HepG2 (cell line): Measurements from ENCODE around the gene GALP. TPM values are rescaled to one million over a fixed set of nuclear protein-coding genes. Genes with fewer than 3 reads are reported as not detected.

ENCODE experiments used
- EZH2 ChIP-seq: conservative IDR thresholded peaks from 2 replicates; pipeline ENCODE4 v1.6.1; 2012; ENCODE audit warnings: mild to moderate bottlenecking, low read depth, low read length, moderate library complexity
- HNRNPUL1 ChIP-seq: fragments of 200-400 bp; formaldehyde crosslinking; IDR thresholded peaks from 2 replicates; pipeline ENCODE4 v1.6.1; 2017; ENCODE audit warnings: low read depth, mild to moderate bottlenecking, low read length, moderate library complexity
- IKZF4 ChIP-seq: sonication (generic); formaldehyde crosslinking; IDR thresholded peaks from 2 replicates; pipeline ENCODE4 v1.5.1; 2020; ENCODE audit warnings: borderline replicate concordance, mild to moderate bottlenecking, low read depth, missing genetic modification reagents; ENCODE audit errors: not compliant biosample characterization
- IRX3 ChIP-seq: sonication (generic); formaldehyde crosslinking; IDR thresholded peaks from 2 replicates; pipeline ENCODE4 v1.8.1; 2023; ENCODE audit warnings: mild to moderate bottlenecking, low read depth, missing genetic modification reagents, borderline replicate concordance
- MTA1 ChIP-seq: sonication (generic); formaldehyde crosslinking; IDR thresholded peaks from 2 replicates; pipeline ENCODE4 v1.4.0; 2020; ENCODE audit warnings: missing genetic modification reagents, mild to moderate bottlenecking, borderline replicate concordance
- PCBP1 ChIP-seq: fragments of 200-400 bp; formaldehyde crosslinking; IDR thresholded peaks from 2 replicates; pipeline ENCODE4 v1.6.1; 2017; ENCODE audit warnings: mild to moderate bottlenecking, low read depth, low read length, borderline replicate concordance
- PHF21A ChIP-seq: sonication (generic); formaldehyde crosslinking; IDR thresholded peaks from 2 replicates; pipeline ENCODE4 v1.5.0; 2020; ENCODE audit warnings: mild to moderate bottlenecking, missing genetic modification reagents
- POLR2G ChIP-seq: fragments of 200-400 bp; formaldehyde crosslinking; IDR thresholded peaks from 2 replicates; pipeline ENCODE4 v1.6.1; 2018; ENCODE audit warnings: mild to moderate bottlenecking, low read depth, low read length, moderate library complexity
- RARG ChIP-seq: sonication (generic); formaldehyde crosslinking; IDR thresholded peaks from 2 replicates; pipeline ENCODE4 v1.4.0; 2020; ENCODE audit warnings: low read depth, mild to moderate bottlenecking, missing genetic modification reagents
- RBM22 ChIP-seq: fragments of 200-400 bp; formaldehyde crosslinking; optimal IDR thresholded peaks from 2 replicates; pipeline ENCODE3; 2017; ENCODE audit warnings: mild to moderate bottlenecking, low read length, moderate library complexity
- SP140L ChIP-seq: sonication (generic); formaldehyde crosslinking; IDR thresholded peaks from 2 replicates; pipeline ENCODE4 v1.4.0; 2020; ENCODE audit warnings: missing genetic modification reagents, borderline replicate concordance
- ZNF12 ChIP-seq: sonication (generic); formaldehyde crosslinking; IDR thresholded peaks from 2 replicates; pipeline ENCODE4 v1.5.0; 2020; ENCODE audit warnings: missing genetic modification reagents
- ZNF260 ChIP-seq: sonication (generic); formaldehyde crosslinking; IDR thresholded peaks from 2 replicates; pipeline ENCODE4 v1.4.0; 2020; ENCODE audit warnings: missing genetic modification reagents, low read depth, mild to moderate bottlenecking, borderline replicate concordance
- ZNF460 ChIP-seq: sonication (generic); formaldehyde crosslinking; IDR thresholded peaks from 2 replicates; pipeline ENCODE4 v1.5.1; 2020; ENCODE audit warnings: missing genetic modification reagents, mild to moderate bottlenecking, borderline replicate concordance
- ZNF629 ChIP-seq: sonication (generic); formaldehyde crosslinking; conservative IDR thresholded peaks from 2 replicates; pipeline ENCODE4 v1.5.0; 2020; ENCODE audit warnings: missing genetic modification reagents
- ZNF777 ChIP-seq: sonication (generic); formaldehyde crosslinking; IDR thresholded peaks from 2 replicates; pipeline ENCODE4 v1.4.0; 2020; ENCODE audit warnings: missing genetic modification reagents
- polyA plus RNA-seq, 8 experiments: library from polyadenylated mRNA; depleted of rRNA in 3 of 8; stranded (reverse) in 7 of 8; unstranded in 1 of 8; fragments of >200 nt; fragmentation: Illumina TruSeq in 4 of 8; extraction: Trizol in 4 of 8; gene quantifications; 2 replicates each; pipeline versions ENCODE4 v1.2.1 to v1.2.3, GENCODE V29; 2011 to 2016; ENCODE audit warnings: low read depth in 4 of 8, missing spikeins in 1 of 8, mixed read lengths in 1 of 8; ENCODE audit not compliant: insufficient read depth in 1 of 8
- total RNA-seq, 5 experiments: library from RNA; depleted of rRNA; stranded (reverse); fragments of >200 nt; fragmentation: Illumina TruSeq; extraction: Trizol; gene quantifications; 2 replicates each; pipeline ENCODE4 v1.2.3, GENCODE V29; 2016; ENCODE audit warnings: low read depth in 1 of 5
- TF ChIP-seq, protein P1 (sequence below): sonication (generic); formaldehyde crosslinking; IDR thresholded peaks from 2 replicates; pipeline ENCODE4 v1.4.0; 2020; ENCODE audit warnings: missing genetic modification reagents, borderline replicate concordance
- TF ChIP-seq, protein P2 (sequence below): sonication (generic); formaldehyde crosslinking; conservative IDR thresholded peaks from 2 replicates; pipeline ENCODE4 v1.4.0; 2020; ENCODE audit warnings: missing genetic modification reagents
- TF ChIP-seq, protein P3 (sequence below): sonication (generic); formaldehyde crosslinking; IDR thresholded peaks from 2 replicates; pipeline ENCODE4 v1.4.0; 2020; ENCODE audit warnings: low read depth, mild to moderate bottlenecking, missing genetic modification reagents
- TF ChIP-seq, protein P4 (sequence below): sonication (generic); formaldehyde crosslinking; IDR thresholded peaks from 2 replicates; pipeline ENCODE4 v1.9.0; 2022; ENCODE audit warnings: missing genetic modification reagents, mild to moderate bottlenecking, borderline replicate concordance
- TF ChIP-seq, protein P5 (sequence below): sonication (generic); formaldehyde crosslinking; IDR thresholded peaks from 2 replicates; pipeline ENCODE4 v1.4.0; 2020; ENCODE audit warnings: mild to moderate bottlenecking, missing genetic modification reagents
- TF ChIP-seq, protein P6 (sequence below): sonication (generic); formaldehyde crosslinking; IDR thresholded peaks from 2 replicates; pipeline ENCODE4 v1.5.0; 2020; ENCODE audit warnings: missing genetic modification reagents, mild to moderate bottlenecking, borderline replicate concordance

The GALP gene
- total and polyA plus RNA-seq, 2 of the 13 experiments (the other 11 are each of a cell fraction or from before 2014, with no cell fraction given): not detected

DNA sequence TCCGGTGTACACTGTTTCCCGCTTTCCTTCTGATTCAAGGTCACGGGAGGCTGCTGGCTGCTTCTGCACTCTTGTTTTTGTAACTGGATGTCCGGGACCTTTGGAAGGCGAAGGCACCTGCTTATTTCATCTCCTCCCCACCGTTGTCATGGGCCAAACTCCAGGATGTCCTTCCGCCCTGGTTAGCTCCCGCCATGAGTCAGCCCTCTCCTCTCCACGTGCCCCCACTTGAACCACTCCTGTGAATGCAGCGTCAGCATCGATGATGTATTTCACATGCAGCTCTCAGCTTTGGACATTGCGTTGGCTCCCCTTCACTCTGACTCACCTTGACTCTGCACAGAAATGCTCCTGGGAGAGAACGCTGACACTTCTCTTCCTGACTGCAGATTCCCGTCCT lies 5.5 kb upstream of the GALP start (continued):
- no peak for TF ChIP-seq ZNF460 (CRISPR knock-in tag)
- no peak for TF ChIP-seq SP140L
- TF ChIP-seq, protein P1, sequence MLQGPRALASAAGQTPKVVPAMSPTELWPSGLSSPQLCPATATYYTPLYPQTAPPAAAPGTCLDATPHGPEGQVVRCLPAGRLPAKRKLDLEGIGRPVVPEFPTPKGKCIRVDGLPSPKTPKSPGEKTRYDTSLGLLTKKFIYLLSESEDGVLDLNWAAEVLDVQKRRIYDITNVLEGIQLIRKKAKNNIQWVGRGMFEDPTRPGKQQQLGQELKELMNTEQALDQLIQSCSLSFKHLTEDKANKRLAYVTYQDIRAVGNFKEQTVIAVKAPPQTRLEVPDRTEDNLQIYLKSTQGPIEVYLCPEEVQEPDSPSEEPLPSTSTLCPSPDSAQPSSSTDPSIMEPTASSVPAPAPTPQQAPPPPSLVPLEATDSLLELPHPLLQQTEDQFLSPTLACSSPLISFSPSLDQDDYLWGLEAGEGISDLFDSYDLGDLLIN (CRISPR knock-in tag): no peak
- TF ChIP-seq EZH2: no peak
- TF ChIP-seq RARG (CRISPR knock-in tag): no peak
- TF ChIP-seq PCBP1: no peak
- TF ChIP-seq, protein P2, sequence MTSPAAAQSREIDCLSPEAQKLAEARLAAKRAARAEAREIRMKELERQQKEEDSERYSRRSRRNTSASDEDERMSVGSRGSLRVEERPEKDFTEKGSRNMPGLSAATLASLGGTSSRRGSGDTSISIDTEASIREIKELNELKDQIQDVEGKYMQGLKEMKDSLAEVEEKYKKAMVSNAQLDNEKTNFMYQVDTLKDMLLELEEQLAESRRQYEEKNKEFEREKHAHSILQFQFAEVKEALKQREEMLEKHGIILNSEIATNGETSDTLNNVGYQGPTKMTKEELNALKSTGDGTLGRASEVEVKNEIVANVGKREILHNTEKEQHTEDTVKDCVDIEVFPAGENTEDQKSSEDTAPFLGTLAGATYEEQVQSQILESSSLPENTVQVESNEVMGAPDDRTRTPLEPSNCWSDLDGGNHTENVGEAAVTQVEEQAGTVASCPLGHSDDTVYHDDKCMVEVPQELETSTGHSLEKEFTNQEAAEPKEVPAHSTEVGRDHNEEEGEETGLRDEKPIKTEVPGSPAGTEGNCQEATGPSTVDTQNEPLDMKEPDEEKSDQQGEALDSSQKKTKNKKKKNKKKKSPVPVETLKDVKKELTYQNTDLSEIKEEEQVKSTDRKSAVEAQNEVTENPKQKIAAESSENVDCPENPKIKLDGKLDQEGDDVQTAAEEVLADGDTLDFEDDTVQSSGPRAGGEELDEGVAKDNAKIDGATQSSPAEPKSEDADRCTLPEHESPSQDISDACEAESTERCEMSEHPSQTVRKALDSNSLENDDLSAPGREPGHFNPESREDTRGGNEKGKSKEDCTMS: no peak
- peak; percentile 25; the same call in 1 of the 2 replicates for TF ChIP-seq ZNF629 (CRISPR knock-in tag)
- TF ChIP-seq, protein P3, sequence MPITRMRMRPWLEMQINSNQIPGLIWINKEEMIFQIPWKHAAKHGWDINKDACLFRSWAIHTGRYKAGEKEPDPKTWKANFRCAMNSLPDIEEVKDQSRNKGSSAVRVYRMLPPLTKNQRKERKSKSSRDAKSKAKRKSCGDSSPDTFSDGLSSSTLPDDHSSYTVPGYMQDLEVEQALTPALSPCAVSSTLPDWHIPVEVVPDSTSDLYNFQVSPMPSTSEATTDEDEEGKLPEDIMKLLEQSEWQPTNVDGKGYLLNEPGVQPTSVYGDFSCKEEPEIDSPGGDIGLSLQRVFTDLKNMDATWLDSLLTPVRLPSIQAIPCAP (CRISPR knock-in tag): no peak
- TF ChIP-seq ZNF260 (CRISPR knock-in tag): no peak
- TF ChIP-seq POLR2G: no peak
- TF ChIP-seq IRX3 (CRISPR knock-in tag): no peak
- TF ChIP-seq, protein P4, sequence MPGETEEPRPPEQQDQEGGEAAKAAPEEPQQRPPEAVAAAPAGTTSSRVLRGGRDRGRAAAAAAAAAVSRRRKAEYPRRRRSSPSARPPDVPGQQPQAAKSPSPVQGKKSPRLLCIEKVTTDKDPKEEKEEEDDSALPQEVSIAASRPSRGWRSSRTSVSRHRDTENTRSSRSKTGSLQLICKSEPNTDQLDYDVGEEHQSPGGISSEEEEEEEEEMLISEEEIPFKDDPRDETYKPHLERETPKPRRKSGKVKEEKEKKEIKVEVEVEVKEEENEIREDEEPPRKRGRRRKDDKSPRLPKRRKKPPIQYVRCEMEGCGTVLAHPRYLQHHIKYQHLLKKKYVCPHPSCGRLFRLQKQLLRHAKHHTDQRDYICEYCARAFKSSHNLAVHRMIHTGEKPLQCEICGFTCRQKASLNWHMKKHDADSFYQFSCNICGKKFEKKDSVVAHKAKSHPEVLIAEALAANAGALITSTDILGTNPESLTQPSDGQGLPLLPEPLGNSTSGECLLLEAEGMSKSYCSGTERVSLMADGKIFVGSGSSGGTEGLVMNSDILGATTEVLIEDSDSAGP (CRISPR knock-in tag): peak; percentile 45; the same call in 1 of the 2 replicates
- TF ChIP-seq HNRNPUL1: no peak
- no peak for TF ChIP-seq IKZF4 (CRISPR knock-in tag)
- TF ChIP-seq ZNF12 (CRISPR knock-in tag): 0 out of 2 replicates have a peak, but pooled peaks have one; percentile 16
- 0 out of 2 replicates have a peak, but pooled peaks have one; percentile 33 for TF ChIP-seq PHF21A (CRISPR knock-in tag)
- TF ChIP-seq, protein P5, sequence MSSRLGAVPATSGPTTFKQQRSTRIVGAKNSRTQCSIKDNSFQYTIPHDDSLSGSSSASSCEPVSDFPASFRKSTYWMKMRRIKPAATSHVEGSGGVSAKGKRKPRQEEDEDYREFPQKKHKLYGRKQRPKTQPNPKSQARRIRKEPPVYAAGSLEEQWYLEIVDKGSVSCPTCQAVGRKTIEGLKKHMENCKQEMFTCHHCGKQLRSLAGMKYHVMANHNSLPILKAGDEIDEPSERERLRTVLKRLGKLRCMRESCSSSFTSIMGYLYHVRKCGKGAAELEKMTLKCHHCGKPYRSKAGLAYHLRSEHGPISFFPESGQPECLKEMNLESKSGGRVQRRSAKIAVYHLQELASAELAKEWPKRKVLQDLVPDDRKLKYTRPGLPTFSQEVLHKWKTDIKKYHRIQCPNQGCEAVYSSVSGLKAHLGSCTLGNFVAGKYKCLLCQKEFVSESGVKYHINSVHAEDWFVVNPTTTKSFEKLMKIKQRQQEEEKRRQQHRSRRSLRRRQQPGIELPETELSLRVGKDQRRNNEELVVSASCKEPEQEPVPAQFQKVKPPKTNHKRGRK: no peak
- TF ChIP-seq ZNF777 (CRISPR knock-in tag): no peak
- TF ChIP-seq RBM22: no peak
- TF ChIP-seq, protein P6, sequence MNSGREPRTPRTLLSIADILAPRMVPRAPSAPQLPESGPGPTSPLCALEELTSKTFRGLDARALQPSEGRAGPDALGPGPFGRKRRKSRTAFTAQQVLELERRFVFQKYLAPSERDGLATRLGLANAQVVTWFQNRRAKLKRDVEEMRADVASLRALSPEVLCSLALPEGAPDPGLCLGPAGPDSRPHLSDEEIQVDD (CRISPR knock-in tag): no peak
- TF ChIP-seq MTA1: no peak
